RCC 7860 (cell line): ENCODE results near the gene KHNYN.
"Not testable (repeated sequence)": the region's sequence is repeated elsewhere in the genome, so short reads cannot be mapped to it uniquely, and the experiment has no call there.

Source experiments
- DNase-seq: peaks from one replicate; pipeline ENCODE4 v3.0.0-alpha.2; 2015; ENCODE audit warnings: low spot score
- FAIRE-seq: peaks from 2 replicates; lab custom pipeline; 2012; peaks lifted over from hg19 to GRCh38; lab: Jason Lieb, UNC

Gene KHNYN

DNA sequence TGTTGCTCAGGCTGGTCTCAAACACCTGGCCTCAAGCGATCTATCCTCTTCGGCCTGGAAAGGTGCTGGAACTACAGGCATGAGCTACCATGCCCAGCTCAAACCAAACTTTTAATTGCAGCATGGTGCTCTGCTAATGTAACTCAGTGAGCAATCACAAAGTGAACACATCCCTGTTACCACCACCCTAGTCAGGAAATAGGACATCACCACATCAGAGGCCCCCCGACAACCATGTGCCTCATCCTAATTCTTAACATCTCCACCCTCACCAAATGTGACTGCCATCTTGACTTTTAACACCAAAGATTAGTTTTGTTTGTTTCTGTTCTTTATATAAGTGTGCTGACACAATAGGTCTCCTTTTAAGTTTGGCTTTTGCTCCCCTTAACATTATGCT lies 35.6 kb downstream of the KHNYN start:
- no peak for FAIRE-seq

DNA sequence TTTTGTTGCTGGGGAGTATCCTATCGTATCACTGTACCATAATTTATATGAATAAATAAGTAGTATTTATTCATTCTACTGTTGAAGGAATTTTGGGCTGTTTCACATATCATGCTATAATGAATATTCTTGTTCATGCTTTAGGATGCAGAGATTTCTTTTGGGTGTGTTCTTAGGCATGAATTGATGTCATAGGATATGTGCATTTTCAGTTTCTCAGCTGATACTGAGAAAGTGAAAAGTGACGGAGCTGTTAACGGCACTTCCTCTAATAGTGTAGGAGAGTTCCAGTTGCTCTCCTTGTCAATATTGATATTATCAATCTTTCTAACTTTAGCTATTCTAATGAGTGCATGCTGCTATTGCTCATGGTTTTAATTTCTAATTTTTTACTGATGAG lies 36.1 kb downstream of the KHNYN start:
- no peak for FAIRE-seq

More for the DNA sequence above, 35.6 kb downstream of the KHNYN start:
- DNase-seq, result no peak

DNA sequence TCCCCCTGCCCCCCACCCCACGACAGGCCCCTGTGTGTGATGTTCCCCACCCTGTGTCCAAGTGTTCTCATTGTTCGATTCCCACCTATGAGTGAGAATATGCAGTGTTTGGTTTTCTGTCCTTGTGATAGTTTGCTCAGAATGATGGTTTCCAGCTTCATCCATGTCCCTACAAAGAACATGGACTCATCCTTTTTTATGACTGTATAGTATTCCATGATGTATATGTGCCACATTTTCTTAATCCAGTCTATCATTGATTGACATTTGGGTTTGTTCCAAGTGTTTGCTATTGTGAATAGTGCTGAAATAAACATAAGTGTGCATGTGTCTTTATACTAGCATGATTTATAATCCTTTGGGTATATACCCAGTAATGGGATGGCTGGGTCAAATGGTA lies 40.7 kb downstream of the KHNYN start:
- not testable (repeated sequence) for DNase-seq, FAIRE-seq

More for the DNA sequence above, 36.1 kb downstream of the KHNYN start:
- no peak for DNase-seq

DNA sequence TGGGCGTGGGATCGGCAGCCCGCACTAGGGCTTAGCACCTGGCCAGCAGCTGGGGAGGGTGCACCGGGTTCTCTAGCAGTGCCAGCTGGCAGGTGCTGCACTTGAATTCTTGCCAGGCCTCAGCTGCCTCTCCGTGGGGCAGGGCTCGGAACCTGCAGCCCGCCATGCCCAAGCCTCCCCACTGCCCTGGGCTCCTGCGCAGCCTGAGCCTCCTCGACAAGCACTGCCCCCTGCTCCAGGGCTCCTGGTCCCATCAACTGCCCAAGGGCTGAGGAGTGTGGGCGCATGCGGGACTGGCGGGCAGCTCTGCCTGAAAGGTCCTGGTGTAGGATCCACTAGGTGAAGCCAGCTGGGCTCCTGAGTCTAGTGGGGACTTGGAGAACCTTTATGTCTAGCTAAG lies 43.5 kb downstream of the KHNYN start:
- FAIRE-seq, result no peak

DNA sequence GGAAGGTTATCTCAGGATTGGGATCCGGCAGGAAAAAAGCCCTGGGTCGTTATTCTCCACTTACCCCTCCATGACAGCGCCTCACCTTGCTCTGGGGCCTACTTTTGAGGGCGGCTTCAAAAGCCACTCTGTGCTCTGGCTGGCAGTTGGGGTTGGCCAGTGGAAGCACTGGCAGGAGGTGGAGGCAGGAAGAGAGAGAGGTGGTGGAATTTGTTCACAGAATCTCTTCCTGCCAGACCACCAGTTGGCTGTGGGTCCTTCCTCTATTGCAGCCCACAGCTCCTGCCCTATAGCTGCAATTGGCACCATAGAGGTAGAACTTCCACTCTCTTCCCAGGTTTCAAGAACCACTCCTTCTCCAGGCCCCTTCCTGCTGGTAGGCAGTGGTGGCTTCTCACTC lies 45.5 kb downstream of the KHNYN start:
- DNase-seq (no peak), FAIRE-seq (no peak)

More for the DNA sequence above, 43.5 kb downstream of the KHNYN start:
- no peak for DNase-seq

DNA sequence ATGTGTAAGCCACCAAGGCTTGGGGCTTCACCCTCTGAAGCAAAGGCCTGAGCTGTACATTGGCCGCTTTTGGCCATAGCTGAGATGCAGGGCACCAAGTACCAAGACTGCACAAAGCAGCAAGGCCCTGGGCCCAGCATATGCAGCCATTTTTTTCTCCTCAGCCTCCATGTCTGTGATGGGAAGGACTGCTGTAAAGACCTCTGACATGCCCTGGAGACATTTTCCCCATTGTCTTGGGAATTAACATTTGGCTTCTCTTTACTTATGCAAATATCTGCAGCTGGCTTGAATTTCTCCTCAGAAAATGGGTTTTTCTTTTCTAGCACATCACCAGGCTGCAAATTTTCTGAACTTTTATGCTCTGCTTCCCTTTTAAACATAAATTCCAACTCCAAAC lies 50.2 kb downstream of the KHNYN start:
- not testable (repeated sequence) for DNase-seq, FAIRE-seq

DNA sequence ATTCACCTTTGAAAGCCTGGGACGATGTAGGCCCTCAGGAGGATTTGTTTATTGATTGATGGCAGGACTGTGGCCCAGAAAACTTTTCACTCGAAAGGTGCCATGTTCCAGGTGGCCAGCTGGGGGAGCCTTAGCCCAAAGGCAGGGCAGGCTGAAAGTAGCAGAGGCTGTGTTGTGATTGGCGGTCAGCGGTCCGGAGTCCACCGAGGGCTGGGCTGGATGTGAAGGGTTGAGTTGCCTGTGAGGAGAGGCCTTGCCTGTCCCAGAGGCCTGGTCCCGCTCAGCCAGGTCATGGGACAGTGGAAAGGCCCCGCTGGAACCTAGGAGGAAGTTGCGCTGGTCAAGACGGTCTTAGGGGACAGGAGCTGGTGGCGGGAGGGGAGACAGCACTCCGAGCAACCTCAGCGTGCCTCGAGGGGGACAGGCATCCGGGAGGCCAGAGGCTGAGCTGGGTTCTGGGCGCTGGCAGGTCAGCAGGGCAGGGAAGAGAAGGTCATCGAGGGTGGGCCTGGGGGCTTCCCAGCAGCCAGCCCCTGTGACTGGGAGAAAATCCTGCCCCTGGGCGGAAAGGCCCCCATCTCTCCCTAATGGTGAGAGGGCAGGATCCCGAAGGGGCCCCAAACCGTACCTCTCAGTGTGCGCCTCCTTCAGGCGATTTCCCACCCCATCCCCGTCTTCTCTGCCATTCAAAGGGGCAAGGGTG lies 52.0 kb downstream of the KHNYN start:
- FAIRE-seq (no peak), DNase-seq (no peak)

DNA sequence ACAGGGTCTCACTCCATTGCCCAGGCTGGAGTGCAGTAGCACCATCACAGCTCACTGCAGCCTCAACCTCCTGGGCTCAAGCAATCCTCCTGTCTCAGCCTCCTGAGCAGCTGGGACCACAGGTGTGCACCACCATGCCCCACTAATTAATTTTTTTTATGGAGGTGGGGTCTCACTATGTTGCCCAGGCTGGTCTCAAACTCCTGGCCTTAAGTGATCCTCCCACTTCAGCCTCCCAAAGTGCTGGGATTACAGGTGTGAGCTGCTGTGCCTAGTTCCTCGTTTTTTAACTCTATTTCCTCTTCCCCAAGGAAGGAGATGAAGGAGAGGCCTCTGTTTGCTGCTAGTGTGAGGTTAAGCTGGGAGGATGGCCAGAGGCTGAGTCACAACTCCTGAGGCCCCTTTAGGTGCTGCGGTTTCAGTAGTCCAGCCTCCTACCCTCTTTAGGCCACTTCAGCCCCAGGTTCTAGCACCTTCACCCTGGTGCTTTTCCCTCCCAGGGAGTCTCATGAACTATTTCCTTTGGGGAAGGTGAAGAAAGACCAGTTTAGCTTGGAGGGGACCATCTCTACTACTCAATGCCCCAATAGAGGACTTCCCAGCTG lies 53.0 kb downstream of the KHNYN start:
- DNase-seq, result peak; percentile 37
- FAIRE-seq, result not testable (repeated sequence)

DNA sequence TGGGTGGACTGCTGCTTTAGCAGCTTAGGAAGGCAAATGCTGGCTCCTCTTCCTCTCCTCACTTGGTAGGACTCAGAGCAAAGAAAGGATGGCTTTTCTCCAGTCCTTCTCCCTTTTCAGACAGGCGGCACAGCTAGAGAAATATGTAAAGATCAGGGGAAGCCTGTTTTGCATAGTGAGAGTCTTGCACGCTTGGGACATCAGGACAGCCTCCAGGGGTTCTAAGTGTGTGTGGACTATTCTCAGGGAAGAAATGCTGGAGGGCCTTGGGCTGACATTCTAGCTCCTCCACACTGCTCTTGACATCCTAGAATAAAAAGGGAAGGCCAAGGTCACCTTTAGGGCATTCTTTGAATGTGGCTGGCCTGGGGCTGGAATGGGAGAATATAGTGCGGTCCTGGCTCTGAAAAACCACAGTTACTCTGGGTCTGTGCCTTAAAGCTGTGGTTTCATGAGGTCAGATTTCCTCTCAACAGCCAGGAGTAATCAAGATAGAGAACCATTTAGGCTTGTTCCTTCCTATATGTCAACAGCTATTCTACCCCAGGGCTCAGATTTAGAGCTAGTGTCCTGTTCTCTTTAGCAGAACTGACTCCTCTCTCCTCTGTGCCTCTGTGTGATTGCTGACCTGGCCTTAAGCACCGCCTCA lies 54.0 kb downstream of the KHNYN start:
- DNase-seq (peak; percentile 20), FAIRE-seq (no peak)
